ENCODE measurements around the gene TMEM151B. TPM values are rescaled to one million over a fixed set of nuclear protein-coding genes. Genes with fewer than 3 reads are reported as not detected.

TMEM151B gene
- polyA plus RNA-seq, 2 of the 4 experiments (the other 2 are of a cell fraction) = 0.01 TPM; not detected in 1

GRCh38 chr6:44228031-44228430, 42.2 kb upstream of the TMEM151B start:
- H3K4me2 ChIP-seq = no peak overlapping the region
- H3K4me1 ChIP-seq = peaks cover 25% of the 10 kb centered on the region; the same call in 2 of the 3 replicates
- H3K27ac ChIP-seq = no peak overlapping the region
- DNase-seq (ENCODE audit: low read depth in 1 of 2, low spot score in 1 of 2) (no peak), FAIRE-seq (no peak), ATAC-seq (no peak)
- ChIA-PET CTCF (interaction anchor here (0.6 to 9.2 kb wide), 4 partner anchors 8 to 60 kb away, joined by 5 to 111 read pairs (median 8); no protein-coding TSS in a partner anchor), POLR2A (no interaction called here)
- no peak for TF ChIP-seq RFX5 (IDR thresholded peaks at IDR 0.05)
- TF ChIP-seq REST (IDR thresholded peaks at IDR 0.05) = no peak
- TF ChIP-seq CEBPB (IDR thresholded peaks at IDR 0.05) = no peak
- TF ChIP-seq E2F6 (IDR thresholded peaks at IDR 0.05; ENCODE audit: borderline replicate concordance, low read depth) = no peak
- H3K4me3 ChIP-seq = no peak overlapping the region
- no peaks in the 10 kb centered on the region for H3K9me3 ChIP-seq
- 87% methylated on average over 6 of the region's 6 CpGs for WGBS (ENCODE audit: missing lambda C conversion rate)

GRCh38 chr6:44228433-44228832, 41.8 kb upstream of the TMEM151B start:
- WGBS (ENCODE audit: missing lambda C conversion rate) = 100% methylated on average over 6 of the region's 7 CpGs
- Histone ChIP-seq H3K9me3 (no peaks in the 10 kb centered on the region), H3K27ac (no peak overlapping the region), H3K4me1 (peaks cover 25% of the 10 kb centered on the region; the same call in 2 of the 3 replicates), H3K4me2 (no peak overlapping the region), H3K4me3 (no peak overlapping the region)
- CTCF ChIA-PET = interaction anchor here (0.6 to 9.2 kb wide), 4 partner anchors 7 to 61 kb away, joined by 5 to 111 read pairs (median 8); no protein-coding TSS in a partner anchor
- ATAC-seq = no peak
- no peak for FAIRE-seq
- no peak for DNase-seq (ENCODE audit: low read depth in 1 of 2, low spot score in 1 of 2)
- TF ChIP-seq HEYL (CRISPR knock-in tag; IDR thresholded peaks at IDR 0.05) (no peak), SREBF2 (IDR thresholded peaks at IDR 0.05) (no peak), TP53 (CRISPR knock-in tag; IDR thresholded peaks at IDR 0.05) (no peak), RFX5 (IDR thresholded peaks at IDR 0.05) (no peak)
- POLR2A ChIA-PET = no interaction called here

GRCh38 chr6:44228836-44229235, 41.4 kb upstream of the TMEM151B start:
- Histone ChIP-seq H3K4me3 (no peak overlapping the region), H3K27ac (no peak overlapping the region), H3K4me2 (no peak overlapping the region), H3K9me3 (no peaks in the 10 kb centered on the region), H3K4me1 (peaks cover 28% of the 10 kb centered on the region)
- no peak for ATAC-seq
- TF ChIP-seq USF2 (IDR thresholded peaks at IDR 0.05) = no peak
- FAIRE-seq = no peak
- POLR2A ChIA-PET = no interaction called here
- 81% methylated on average over 5 of the region's 5 CpGs for WGBS (ENCODE audit: missing lambda C conversion rate)
- CTCF ChIA-PET = interaction anchor here (1.8 to 9.2 kb wide), 3 partner anchors 7 to 58 kb away, joined by 7 to 111 read pairs (median 9); no protein-coding TSS in a partner anchor
- DNase-seq (ENCODE audit: low read depth in 1 of 2, low spot score in 1 of 2) = no peak

- H3K4me2 ChIP-seq = no peak overlapping the region
- no peak overlapping the region for H3K27ac ChIP-seq
- ATAC-seq (no peak), DNase-seq (ENCODE audit: low read depth in 1 of 2, low spot score in 1 of 2) (no peak), FAIRE-seq (no peak)
- CTCF ChIA-PET = interaction anchor here (0.8 to 1.8 kb wide), 3 partner anchors 8 to 132 kb away, joined by 4 to 6 read pairs (median 5); no protein-coding TSS in a partner anchor
- no peaks in the 10 kb centered on the region for H3K9me3 ChIP-seq
- POLR2A ChIA-PET = no interaction called here
- WGBS (ENCODE audit: missing lambda C conversion rate) = 96% methylated on average over 8 of the region's 11 CpGs
- H3K4me1 ChIP-seq = peaks cover 31% of the 10 kb centered on the region
- H3K4me3 ChIP-seq = no peak overlapping the region
- no peak for TF ChIP-seq PBX3 (IDR thresholded peaks at IDR 0.05)
- no peak for TF ChIP-seq PHF8 (IDR thresholded peaks at IDR 0.05; ENCODE audit: borderline replicate concordance, low read depth)
- TF ChIP-seq KDM1A (IDR thresholded peaks at IDR 0.05; ENCODE audit: low read depth) = no peak
- TF ChIP-seq EP300 (IDR thresholded peaks at IDR 0.05) = no peak
- no peak for TF ChIP-seq CBX2 (IDR thresholded peaks at IDR 0.05; ENCODE audit: borderline replicate concordance, low read depth)
- TF ChIP-seq HMGXB4 (CRISPR knock-in tag; IDR thresholded peaks at IDR 0.05; ENCODE audit: borderline replicate concordance) = no peak
- TF ChIP-seq CTCF (IDR thresholded peaks at IDR 0.05) = no peak
- TF ChIP-seq HDAC2 (IDR thresholded peaks at IDR 0.05) = no peak
- TF ChIP-seq ZSCAN20 (CRISPR knock-in tag; IDR thresholded peaks at IDR 0.05) = no peak
- TF ChIP-seq MYC (IDR thresholded peaks at IDR 0.05; ENCODE audit: borderline replicate concordance, low read length) = no peak
- TF ChIP-seq ZNF302 (CRISPR knock-in tag; IDR thresholded peaks at IDR 0.05) = no peak
These were observed 40.7 kb upstream of the TMEM151B start for GRCh38 chr6:44229376-44230033.
